H1 (cell line): ENCODE measurements around the gene PCDH7.

Experiments used
- CEBPB ChIP-seq: IDR thresholded peaks from 2 replicates; pipeline ENCODE4 v1.6.1; 2012; ENCODE audit warnings: low read depth, low read length
- CHD2 ChIP-seq: IDR thresholded peaks from 2 replicates; pipeline ENCODE4 v1.6.1; 2012; ENCODE audit warnings: low read length, improper control_type of control experiment
- CTCF ChIP-seq, 3 experiments: IDR thresholded peaks; 1 replicate in 2 of 3; 2 replicates in 1 of 3; pipeline versions ENCODE4 v1.5.1 to v1.6.1; 2011; ENCODE audit warnings: low read length in 3 of 3, mild to moderate bottlenecking in 3 of 3, inconsistent platforms in 2 of 3, low read depth in 1 of 3, moderate library complexity in 1 of 3; ENCODE audit not compliant: insufficient read depth in 1 of 3; ENCODE audit errors: control extremely low read depth in 1 of 3
- EP300 ChIP-seq, 2 experiments: IDR thresholded peaks; 1 replicate in 1 of 2; 2 replicates in 1 of 2; pipeline ENCODE4 v1.6.1; 2011 to 2012; ENCODE audit warnings: low read depth in 2 of 2, low read length in 2 of 2, mild to moderate bottlenecking in 2 of 2, borderline replicate concordance in 1 of 2, inconsistent platforms in 1 of 2, moderate library complexity in 1 of 2
- EZH2 ChIP-seq: fragments of 200-600 bp; sonication (generic); IDR thresholded peaks from 2 replicates; pipeline ENCODE4 v1.7.1; 2012; ENCODE audit warnings: low read depth, mild to moderate bottlenecking, moderate library complexity, low read length, inconsistent platforms; ENCODE audit not compliant: severe bottlenecking
- GTF2F1 ChIP-seq: IDR thresholded peaks from 2 replicates; pipeline ENCODE4 v1.6.1; 2012; ENCODE audit warnings: low read depth, low read length, improper control_type of control experiment, borderline replicate concordance
- KDM4A ChIP-seq: IDR thresholded peaks from one replicate; pipeline ENCODE4 v1.7.1; 2012; ENCODE audit warnings: low read depth, mild to moderate bottlenecking, moderate library complexity, low read length, inconsistent platforms; ENCODE audit not compliant: severe bottlenecking
- MAFK ChIP-seq: IDR thresholded peaks from 2 replicates; pipeline ENCODE4 v1.6.1; 2012; ENCODE audit warnings: low read depth, mild to moderate bottlenecking, improper control_type of control experiment, low read length
- POLR2A ChIP-seq, 2 experiments: IDR thresholded peaks; 1 replicate in 1 of 2; 2 replicates in 1 of 2; pipeline ENCODE4 v1.6.1; 2011; ENCODE audit warnings: low read depth in 2 of 2, low read length in 2 of 2, mild to moderate bottlenecking in 2 of 2; ENCODE audit errors: control extremely low read depth in 1 of 2
- RAD21 ChIP-seq, 2 experiments: IDR thresholded peaks in 1 of 2; conservative IDR thresholded peaks in 1 of 2; 2 replicates each; pipeline ENCODE4 v1.6.1; 2011; ENCODE audit warnings: low read depth in 2 of 2, low read length in 2 of 2, improper control_type of control experiment in 1 of 2, inconsistent platforms in 1 of 2, mild to moderate bottlenecking in 1 of 2, moderate library complexity in 1 of 2
- SIN3A ChIP-seq, 2 experiments: IDR thresholded peaks in 1 of 2; conservative IDR thresholded peaks in 1 of 2; 2 replicates each; pipeline ENCODE4 v1.6.1; 2011 to 2012; ENCODE audit warnings: low read length in 2 of 2, improper control_type of control experiment in 1 of 2, low read depth in 1 of 2, mild to moderate bottlenecking in 1 of 2
- SP1 ChIP-seq: IDR thresholded peaks from 2 replicates; pipeline ENCODE4 v1.6.1; 2011; ENCODE audit warnings: low read depth, low read length
- SP2 ChIP-seq: IDR thresholded peaks from 2 replicates; pipeline ENCODE4 v1.6.1; 2012; ENCODE audit warnings: mild to moderate bottlenecking, low read length, inconsistent platforms

- TF ChIP-seq CEBPB: no peak
- no peak for TF ChIP-seq CTCF (IDR thresholded peaks at IDR 0.05; ENCODE audit: control extremely low read depth in 1 of 3, insufficient read depth in 1 of 3, low read depth in 1 of 3, low read length in 3 of 3)
- no peak for TF ChIP-seq CHD2
- no peak for TF ChIP-seq SP2
- no peak for TF ChIP-seq EZH2
- TF ChIP-seq GTF2F1: no peak
- TF ChIP-seq KDM4A: no peak
- TF ChIP-seq RAD21 (IDR thresholded peaks at IDR 0.05 in 1 of 2, conservative IDR thresholded peaks at IDR 0.05 in 1 of 2; ENCODE audit: low read depth in 2 of 2, low read length in 2 of 2): no peak
- no peak for TF ChIP-seq MAFK
- TF ChIP-seq SIN3A (conservative IDR thresholded peaks at IDR 0.05 in 1 of 2, IDR thresholded peaks at IDR 0.05 in 1 of 2; ENCODE audit: low read depth in 1 of 2, low read length in 2 of 2): no peak
- TF ChIP-seq POLR2A (IDR thresholded peaks at IDR 0.05; ENCODE audit: control extremely low read depth in 1 of 2, low read depth in 2 of 2, low read length in 2 of 2): no peak
- no peak for TF ChIP-seq EP300 (IDR thresholded peaks at IDR 0.05; ENCODE audit: borderline replicate concordance in 1 of 2, low read depth in 2 of 2, low read length in 2 of 2)
- TF ChIP-seq SP1: no peak
Measured at GRCh38 chr4:30743897-30744296, 23.7 kb downstream of the PCDH7 start.
